Testis (tissue), 3 donors: ENCODE data around the gene UGT1A4. TPM values are rescaled to one million over a fixed set of nuclear protein-coding genes. Genes with fewer than 3 reads are reported as not detected.

Source experiments
- DNase-seq: peaks from one replicate; pipeline ENCODE4 v3.0.0-alpha.2; 2019
- H3K27ac ChIP-seq, 2 donors: fragments of 200-600 bp; sonication (generic); one replicate each; pipeline ENCODE4 v1.5.1; 2019
- H3K27me3 ChIP-seq: fragments of 200-600 bp; sonication (generic); one replicate; pipeline ENCODE4 v1.5.1; 2019
- H3K36me3 ChIP-seq: fragments of 200-600 bp; sonication (generic); one replicate; pipeline ENCODE4 v1.5.1; 2017; ENCODE audit warnings: low read depth; ENCODE audit errors: missing control alignments
- H3K4me1 ChIP-seq: fragments of 200-600 bp; sonication (generic); one replicate; pipeline ENCODE4 v1.5.1; 2019
- H3K4me3 ChIP-seq, 2 donors: fragments of 200-600 bp; sonication (generic); one replicate each; pipeline ENCODE4 v1.5.1; 2017 to 2019
- H3K9me3 ChIP-seq: fragments of 200-600 bp; sonication (generic); one replicate; pipeline ENCODE4 v1.5.1; 2017
- POLR2A ChIP-seq: fragments of 450-650 bp; IDR thresholded peaks from one replicate; pipeline ENCODE4 v1.6.1; 2017; ENCODE audit warnings: antibody characterized with exemption, mild to moderate bottlenecking, moderate library complexity
- WGBS, 2 donors: methylation state at CpG; one replicate each; pipeline ENCODE4 v1.1.5; 2018; 5-methylcytosine and 5-hydroxymethylcytosine counted together
- intact Hi-C: fragments of 100-400 bp; cut with DNase I; formaldehyde crosslinking; loops from one replicate; pipeline ENCODE4 v1.15.1; 2023; ENCODE audit warnings: low total_unique reads
- polyA plus RNA-seq: library from polyadenylated mRNA; stranded (reverse); fragments of 350-450 nt; fragmentation: Illumina TruSeq; extraction: RNeasy Lipid Tissue Mini Kit (QIAGEN cat#74804); gene quantifications from one replicate; pipeline ENCODE4 v1.2.3, GENCODE V29; 2014; ENCODE audit warnings: low read depth, low replicate concordance; ENCODE audit not compliant: insufficient read depth
- total RNA-seq, 2 donors: library from RNA; depleted of rRNA; stranded (reverse); fragments of >200 nt; gene quantifications; one replicate each; pipeline ENCODE4 v1.2.3, GENCODE V29; 2016
- TF ChIP-seq, protein P1 (sequence below), 3 experiments: fragments of 450-650 bp in 2 of 3; fragments of 200-600 bp in 1 of 3; sonication (generic) in 1 of 3; IDR thresholded peaks; one replicate each; pipeline ENCODE4 v1.5.1; 2016 to 2019; ENCODE audit warnings: antibody characterized with exemption in 3 of 3, mild to moderate bottlenecking in 2 of 3, moderate library complexity in 1 of 3

The UGT1A4 gene
- total and polyA plus RNA-seq, 3 donors from 2014 or later, result 0.25 TPM; not detected in 2

DNA sequence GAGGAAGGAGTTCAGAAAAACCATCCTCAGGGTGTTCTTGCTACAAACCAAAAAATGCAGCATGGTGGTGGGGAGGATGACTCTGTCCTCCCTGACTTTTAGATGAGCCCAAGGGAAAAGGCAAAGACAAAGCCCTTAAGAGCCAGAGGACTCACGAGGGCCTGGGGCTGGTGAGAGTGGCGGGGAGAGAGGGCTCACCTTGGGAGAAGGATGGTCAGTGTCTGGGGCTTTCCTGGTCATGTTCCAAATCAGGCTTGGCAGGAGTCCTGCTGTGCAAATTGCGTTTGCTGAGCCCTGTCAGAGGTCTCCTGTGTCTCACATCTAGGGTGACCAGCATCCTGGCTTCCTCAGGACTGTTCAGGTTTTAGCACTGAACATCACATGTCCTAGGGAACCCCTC is 46.2 kb downstream of the UGT1A4 start:
- intact Hi-C loops, result no loop called here
- WGBS, 2 donors, result 57 to 67% methylated on average over 3 of the region's 3 CpGs
- DNase-seq, result no peak

DNA sequence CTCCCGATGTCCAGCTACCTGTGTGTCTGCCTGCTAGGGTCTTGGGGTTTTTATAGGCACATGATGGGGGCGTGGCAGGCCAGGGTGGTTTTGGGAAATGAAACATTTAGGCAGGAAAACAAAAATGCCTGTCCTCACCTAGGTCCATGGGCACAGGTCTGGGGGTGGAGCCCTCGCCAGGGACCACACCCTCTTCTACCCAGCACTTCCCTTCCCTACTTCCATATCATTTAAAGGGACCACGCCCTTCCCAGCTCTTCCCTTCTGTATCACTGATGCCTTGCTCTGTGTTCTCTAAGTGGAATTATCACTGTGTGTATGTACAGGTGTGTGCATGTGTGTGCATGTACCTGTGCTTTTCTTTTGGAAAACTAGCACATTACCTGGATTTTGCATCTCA is 47.9 kb downstream of the UGT1A4 start:
- H3K4me3 ChIP-seq, result no peak overlapping the region
- no peak overlapping the region for H3K27ac ChIP-seq
- H3K27me3 ChIP-seq, result no peaks in the 10 kb centered on the region
- intact Hi-C loops, result no loop called here
- TF ChIP-seq, protein P1, sequence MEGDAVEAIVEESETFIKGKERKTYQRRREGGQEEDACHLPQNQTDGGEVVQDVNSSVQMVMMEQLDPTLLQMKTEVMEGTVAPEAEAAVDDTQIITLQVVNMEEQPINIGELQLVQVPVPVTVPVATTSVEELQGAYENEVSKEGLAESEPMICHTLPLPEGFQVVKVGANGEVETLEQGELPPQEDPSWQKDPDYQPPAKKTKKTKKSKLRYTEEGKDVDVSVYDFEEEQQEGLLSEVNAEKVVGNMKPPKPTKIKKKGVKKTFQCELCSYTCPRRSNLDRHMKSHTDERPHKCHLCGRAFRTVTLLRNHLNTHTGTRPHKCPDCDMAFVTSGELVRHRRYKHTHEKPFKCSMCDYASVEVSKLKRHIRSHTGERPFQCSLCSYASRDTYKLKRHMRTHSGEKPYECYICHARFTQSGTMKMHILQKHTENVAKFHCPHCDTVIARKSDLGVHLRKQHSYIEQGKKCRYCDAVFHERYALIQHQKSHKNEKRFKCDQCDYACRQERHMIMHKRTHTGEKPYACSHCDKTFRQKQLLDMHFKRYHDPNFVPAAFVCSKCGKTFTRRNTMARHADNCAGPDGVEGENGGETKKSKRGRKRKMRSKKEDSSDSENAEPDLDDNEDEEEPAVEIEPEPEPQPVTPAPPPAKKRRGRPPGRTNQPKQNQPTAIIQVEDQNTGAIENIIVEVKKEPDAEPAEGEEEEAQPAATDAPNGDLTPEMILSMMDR (IDR thresholded peaks at IDR 0.05), result no peak
- no peak for TF ChIP-seq POLR2A
- no peaks in the 10 kb centered on the region for H3K9me3 ChIP-seq
- no peaks in the 10 kb centered on the region for H3K4me1 ChIP-seq
- H3K36me3 ChIP-seq, result no peaks in the 10 kb centered on the region
- no peak for DNase-seq
- 56 to 68% methylated on average over 4 of the region's 4 CpGs for WGBS, 2 donors

More for the DNA sequence above, 46.2 kb downstream of the UGT1A4 start:
- Histone ChIP-seq H3K27ac (no peak overlapping the region), H3K27me3 (no peaks in the 10 kb centered on the region), H3K36me3 (no peaks in the 10 kb centered on the region), H3K9me3 (no peaks in the 10 kb centered on the region), H3K4me1 (no peaks in the 10 kb centered on the region), H3K4me3 (no peak overlapping the region)
- TF ChIP-seq, protein P1 (IDR thresholded peaks at IDR 0.05), result no peak
- TF ChIP-seq POLR2A, result no peak

DNA sequence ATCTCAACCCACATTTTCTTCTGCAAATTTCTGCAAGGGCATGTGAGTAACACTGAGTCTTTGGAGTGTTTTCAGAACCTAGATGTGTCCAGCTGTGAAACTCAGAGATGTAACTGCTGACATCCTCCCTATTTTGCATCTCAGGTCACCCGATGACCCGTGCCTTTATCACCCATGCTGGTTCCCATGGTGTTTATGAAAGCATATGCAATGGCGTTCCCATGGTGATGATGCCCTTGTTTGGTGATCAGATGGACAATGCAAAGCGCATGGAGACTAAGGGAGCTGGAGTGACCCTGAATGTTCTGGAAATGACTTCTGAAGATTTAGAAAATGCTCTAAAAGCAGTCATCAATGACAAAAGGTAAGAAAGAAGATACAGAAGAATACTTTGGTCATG is 49.5 kb downstream of the UGT1A4 start:
- intact Hi-C loops, result no loop called here
- no peak overlapping the region for H3K4me3 ChIP-seq
- H3K36me3 ChIP-seq, result no peaks in the 10 kb centered on the region
- no peaks in the 10 kb centered on the region for H3K4me1 ChIP-seq
- DNase-seq, result no peak
- no peaks in the 10 kb centered on the region for H3K27me3 ChIP-seq
- H3K9me3 ChIP-seq, result no peaks in the 10 kb centered on the region
- TF ChIP-seq POLR2A, result no peak
- TF ChIP-seq, protein P1 (IDR thresholded peaks at IDR 0.05), result no peak
- WGBS, 2 donors, result 83 to 88% methylated on average over 4 of the region's 4 CpGs
- H3K27ac ChIP-seq, result no peak overlapping the region

DNA sequence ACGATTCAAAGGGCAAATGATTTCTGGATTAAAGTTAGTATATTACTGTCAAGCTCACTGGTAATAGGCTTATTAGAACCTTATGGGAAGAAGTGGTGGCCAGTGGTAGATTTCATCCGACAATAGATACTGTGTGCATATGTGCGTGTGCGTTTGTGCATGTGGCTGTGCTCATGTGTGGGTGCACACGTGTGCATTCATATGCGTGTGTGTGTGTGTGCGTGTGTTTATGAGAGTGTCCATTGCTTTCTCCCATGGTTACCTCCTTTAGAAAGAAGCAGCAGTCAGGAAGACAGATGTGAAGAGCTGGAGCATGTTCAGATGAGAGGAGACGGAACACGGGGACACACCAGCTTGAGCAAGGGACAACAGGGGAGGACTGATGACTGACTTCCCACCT is 50.7 kb downstream of the UGT1A4 start:
- TF ChIP-seq, protein P1 (IDR thresholded peaks at IDR 0.05), result no peak
- TF ChIP-seq POLR2A, result no peak

DNA sequence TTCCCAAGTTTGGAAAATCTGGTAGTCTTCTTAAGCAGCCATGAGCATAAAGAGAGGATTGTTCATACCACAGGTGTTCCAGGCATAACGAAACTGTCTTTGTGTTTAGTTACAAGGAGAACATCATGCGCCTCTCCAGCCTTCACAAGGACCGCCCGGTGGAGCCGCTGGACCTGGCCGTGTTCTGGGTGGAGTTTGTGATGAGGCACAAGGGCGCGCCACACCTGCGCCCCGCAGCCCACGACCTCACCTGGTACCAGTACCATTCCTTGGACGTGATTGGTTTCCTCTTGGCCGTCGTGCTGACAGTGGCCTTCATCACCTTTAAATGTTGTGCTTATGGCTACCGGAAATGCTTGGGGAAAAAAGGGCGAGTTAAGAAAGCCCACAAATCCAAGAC is 53.6 kb downstream of the UGT1A4 start:
- 86 to 90% methylated on average over 16 of the region's 16 CpGs for WGBS, 2 donors
- H3K9me3 ChIP-seq, result no peaks in the 10 kb centered on the region
- H3K4me1 ChIP-seq, result no peaks in the 10 kb centered on the region
- no peaks in the 10 kb centered on the region for H3K27me3 ChIP-seq
- no peaks in the 10 kb centered on the region for H3K36me3 ChIP-seq
- no peak overlapping the region for H3K4me3 ChIP-seq
- TF ChIP-seq POLR2A, result no peak
- TF ChIP-seq, protein P1 (IDR thresholded peaks at IDR 0.05), result no peak
- intact Hi-C loops, result no loop called here
- no peak for DNase-seq
- no peak overlapping the region for H3K27ac ChIP-seq

More for the DNA sequence above, 50.7 kb downstream of the UGT1A4 start:
- DNase-seq, result no peak
- intact Hi-C loops, result no loop called here
- Histone ChIP-seq H3K9me3 (no peaks in the 10 kb centered on the region), H3K4me1 (no peaks in the 10 kb centered on the region), H3K27ac (no peak overlapping the region), H3K4me3 (no peak overlapping the region), H3K27me3 (no peaks in the 10 kb centered on the region), H3K36me3 (no peaks in the 10 kb centered on the region)
- 94 to 96% methylated on average over 9 of the region's 9 CpGs for WGBS, 2 donors
